Keratinocyte (primary cell): ENCODE measurements around the gene P2RX3.

Experiments
- CTCF ChIP-seq, 3 experiments: IDR thresholded peaks in 1 of 3; conservative IDR thresholded peaks in 1 of 3; optimal IDR thresholded peaks in 1 of 3; 2 replicates in 2 of 3; 3 replicates in 1 of 3; pipeline versions ENCODE3 to v1.5.1; 2011; ENCODE audit warnings: low read length in 3 of 3, mild to moderate bottlenecking in 3 of 3, moderate library complexity in 2 of 3, control low read depth in 1 of 3, inconsistent platforms in 1 of 3; ENCODE audit not compliant: insufficient read depth in 2 of 3; ENCODE audit errors: extremely low read depth in 1 of 3
- EZH2 ChIP-seq: IDR thresholded peaks from one replicate; pipeline ENCODE4 v1.6.1; 2012; ENCODE audit warnings: inconsistent platforms, mild to moderate bottlenecking, low read length, moderate library complexity

- TF ChIP-seq CTCF (optimal IDR thresholded peaks at IDR 0.05 in 1 of 3, IDR thresholded peaks at IDR 0.05 in 1 of 3, conservative IDR thresholded peaks at IDR 0.05 in 1 of 3; ENCODE audit: extremely low read depth in 1 of 3, insufficient read depth in 2 of 3, low read length in 3 of 3) (no peak), EZH2 (no peak)
These were observed 32.1 kb downstream of the P2RX3 start for GRCh38 chr11:57370251-57370650.
